Spleen (tissue), 11 donors: ENCODE measurements around the gene ADAMTSL1. TPM values are rescaled to one million over a fixed set of nuclear protein-coding genes. Genes with fewer than 3 reads are reported as not detected.

ENCODE experiments used
- DNase-seq: peaks from one replicate; pipeline ENCODE4 v3.0.0-alpha.2; 2020
- H3K27ac ChIP-seq, 8 donors: fragments of 200-600 bp; sonication (generic) in 7 of 8; 1 replicate in 4 of 8; 2 replicates in 4 of 8; pipeline versions ENCODE4 v1.5.0 to v1.8.0; 2016 to 2021; ENCODE audit warnings: inconsistent platforms in 4 of 8, mild to moderate bottlenecking in 4 of 8, moderate library complexity in 1 of 8
- H3K27me3 ChIP-seq, 7 donors: fragments of 200-600 bp; sonication (generic) in 6 of 7; replicated peaks in 1 of 7; 1 replicate in 4 of 7; 2 replicates in 3 of 7; pipeline versions ENCODE4 v1.5.0 to v1.8.0; 2016 to 2021; ENCODE audit warnings: inconsistent platforms in 3 of 7, mild to moderate bottlenecking in 1 of 7
- H3K36me3 ChIP-seq, 6 donors: fragments of 200-600 bp; sonication (generic) in 5 of 6; 1 replicate in 4 of 6; 2 replicates in 2 of 6; pipeline versions ENCODE4 v1.5.0 to v1.8.0; 2016 to 2021; ENCODE audit warnings: inconsistent platforms in 2 of 6
- H3K4me1 ChIP-seq, 6 donors: fragments of 200-600 bp; sonication (generic) in 5 of 6; 1 replicate in 3 of 6; 2 replicates in 3 of 6; pipeline versions ENCODE4 v1.5.0 to v1.8.0; 2016 to 2021; ENCODE audit warnings: inconsistent platforms in 3 of 6
- H3K4me3 ChIP-seq, 8 donors: fragments of 200-600 bp; sonication (generic) in 7 of 8; 1 replicate in 4 of 8; 2 replicates in 4 of 8; pipeline versions ENCODE4 v1.5.0 to v1.8.0; 2016 to 2021; ENCODE audit warnings: inconsistent platforms in 4 of 8, mild to moderate bottlenecking in 4 of 8, moderate library complexity in 2 of 8
- H3K9me3 ChIP-seq, 8 donors: fragments of 200-600 bp; sonication (generic) in 7 of 8; 1 replicate in 4 of 8; 2 replicates in 4 of 8; pipeline versions ENCODE4 v1.5.0 to v1.8.0; 2016 to 2021; ENCODE audit warnings: inconsistent platforms in 4 of 8
- POLR2A ChIP-seq, 3 donors: fragments of 450-650 bp; IDR thresholded peaks; one replicate each; pipeline ENCODE4 v1.5.1; 2017; ENCODE audit warnings: antibody characterized with exemption in 3 of 3, mild to moderate bottlenecking in 1 of 3
- POLR2AphosphoS5 ChIP-seq, 3 donors: sonication (generic); formaldehyde crosslinking; IDR thresholded peaks; one replicate each; pipeline ENCODE4 v1.5.1; 2017; ENCODE audit warnings: antibody characterized with exemption in 3 of 3
- WGBS, 5 donors: extraction: QIAGEN DNeasy Blood & Tissue Kit in 3 of 5; methylation state at CpG; one replicate each; pipeline versions ENCODE4 v1.1.5 to v1.1.7; 2013 to 2018; 5-methylcytosine and 5-hydroxymethylcytosine counted together
- intact Hi-C: fragments of 100-400 bp; cut with DNase I; formaldehyde crosslinking; loops from one replicate; pipeline ENCODE4 v1.15.0; 2023; ENCODE audit warnings: low total_unique reads
- polyA plus RNA-seq, 3 donors: library from polyadenylated mRNA; stranded (reverse); fragments of 200-250 nt; gene quantifications; one replicate each; pipeline ENCODE4 v1.2.1, GENCODE V29; 2013
- total RNA-seq, 7 donors: library from RNA; depleted of rRNA in 3 of 7; stranded (reverse); fragments of >200 nt in 3 of 7; fragmentation: NEBNext Ultra II Directional in 4 of 7; extraction: Animal tissue kit (Norgen Biotek cat#: 25700) in 4 of 7; gene quantifications; one replicate each; pipeline versions ENCODE4 v1.1.0 to v1.2.1, GENCODE V29; 2016 to 2021
- TF ChIP-seq, protein P1 (sequence below), 11 experiments: fragments of 200-600 bp in 7 of 11; fragments of 450-650 bp in 4 of 11; sonication (generic) in 4 of 11; IDR thresholded peaks in 8 of 11; conservative IDR thresholded peaks in 3 of 11; 1 replicate in 7 of 11; 2 replicates in 4 of 11; pipeline versions ENCODE4 v1.4.0 to v1.8.0; 2016 to 2021; ENCODE audit warnings: antibody characterized with exemption in 11 of 11, inconsistent platforms in 4 of 11, mild to moderate bottlenecking in 1 of 11
- donor health status: healthy with polysubstance abuse.
- donor health status: DM: no; HTN: no; CAD: no; lungs with moderate emphysema.
- donor health status: DM: no; HTN: no; CAD: no.
- donor health status: Bipolar disorder and iron deficiency.
- donor health status: healthy.
- donor health status: DM: no; HTN: no; CAD: no.
- donor health status: DM: yes; HTN: yes; CAD: no.

ADAMTSL1 gene
- total and polyA plus RNA-seq, 10 donors = 0.35 to 5.3 (median 2.2) TPM

DNA sequence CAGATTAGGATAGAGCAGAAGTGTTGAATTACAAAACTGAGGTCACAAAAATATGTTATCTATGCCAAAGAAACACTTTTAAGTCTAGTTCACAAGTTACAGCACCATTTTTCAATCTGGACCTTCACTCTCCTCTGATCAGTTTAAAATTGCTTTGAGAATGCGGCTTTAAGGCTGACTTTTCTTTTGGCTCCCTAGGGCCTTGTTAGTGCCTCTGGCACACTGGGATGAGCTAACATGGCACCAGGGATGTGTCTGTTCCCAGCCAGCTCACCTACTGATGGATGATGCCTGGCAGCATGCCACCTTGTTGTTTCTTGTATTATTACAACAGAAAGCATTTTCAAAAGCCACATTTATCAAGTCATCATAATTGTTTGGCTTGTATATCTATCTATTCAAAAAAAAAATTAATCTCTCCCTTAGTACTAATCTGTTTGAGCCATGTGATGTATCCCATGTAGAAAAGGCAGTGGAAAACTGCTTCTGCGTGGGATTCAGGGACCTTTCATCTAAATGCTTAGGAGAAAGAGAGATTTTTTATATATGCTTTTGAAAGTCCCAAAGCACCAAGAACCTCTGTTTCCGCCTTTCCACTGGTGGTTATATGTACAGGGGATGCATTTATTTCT lies 46.6 kb downstream of the ADAMTSL1 start:
- DNase-seq = no peak
- 75 to 87% (median 84%) methylated on average over 3 of the region's 3 CpGs for WGBS, 5 donors
- no peaks in the 10 kb centered on the region for H3K27me3 ChIP-seq

DNA sequence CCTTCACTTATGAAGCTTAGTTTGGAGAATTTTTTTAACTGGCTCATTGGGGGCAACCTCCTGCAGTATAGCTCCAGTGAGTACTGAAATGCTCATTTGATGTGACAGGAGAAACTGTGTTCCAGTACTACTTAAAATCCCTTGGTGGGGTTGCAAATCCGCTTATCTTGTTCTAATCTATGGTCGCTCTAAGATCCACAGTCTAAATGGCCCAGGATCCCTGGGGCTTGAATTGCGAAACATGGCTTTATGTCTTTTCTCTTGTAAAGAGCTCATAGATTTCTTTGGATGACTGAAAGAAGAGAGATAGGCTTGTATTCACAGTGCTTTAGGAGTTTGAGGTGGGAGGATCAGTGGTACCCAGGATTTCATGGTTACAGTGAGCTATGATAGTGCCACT lies 52.7 kb downstream of the ADAMTSL1 start:
- WGBS, 5 donors = 86 to 96% (median 92%) methylated on average over 3 of the region's 3 CpGs
- peaks cover 0 to 7% (median 0%) of the 10 kb centered on the region in 8 donors for H3K9me3 ChIP-seq
- intact Hi-C loops = no loop called here
- DNase-seq = no peak
- no peaks in the 10 kb centered on the region for H3K36me3 ChIP-seq
- no peaks in the 10 kb centered on the region for H3K4me1 ChIP-seq
- H3K27me3 ChIP-seq = no peaks in the 10 kb centered on the region
- TF ChIP-seq POLR2A (IDR thresholded peaks at IDR 0.05) = no peak
- TF ChIP-seq POLR2AphosphoS5 (IDR thresholded peaks at IDR 0.05) = no peak
- H3K4me3 ChIP-seq = no peak overlapping the region
- H3K27ac ChIP-seq = no peak overlapping the region

More for the DNA sequence above, 46.6 kb downstream of the ADAMTSL1 start:
- Histone ChIP-seq H3K9me3 (peaks cover 0 to 9% (median 0%) of the 10 kb centered on the region in 8 donors), H3K4me1 (no peaks in the 10 kb centered on the region), H3K27ac (no peak overlapping the region), H3K36me3 (no peaks in the 10 kb centered on the region), H3K4me3 (no peak overlapping the region)
- intact Hi-C loops = no loop called here
- TF ChIP-seq POLR2A (IDR thresholded peaks at IDR 0.05) = no peak
- no peak for TF ChIP-seq POLR2AphosphoS5 (IDR thresholded peaks at IDR 0.05)
- TF ChIP-seq, protein P1, sequence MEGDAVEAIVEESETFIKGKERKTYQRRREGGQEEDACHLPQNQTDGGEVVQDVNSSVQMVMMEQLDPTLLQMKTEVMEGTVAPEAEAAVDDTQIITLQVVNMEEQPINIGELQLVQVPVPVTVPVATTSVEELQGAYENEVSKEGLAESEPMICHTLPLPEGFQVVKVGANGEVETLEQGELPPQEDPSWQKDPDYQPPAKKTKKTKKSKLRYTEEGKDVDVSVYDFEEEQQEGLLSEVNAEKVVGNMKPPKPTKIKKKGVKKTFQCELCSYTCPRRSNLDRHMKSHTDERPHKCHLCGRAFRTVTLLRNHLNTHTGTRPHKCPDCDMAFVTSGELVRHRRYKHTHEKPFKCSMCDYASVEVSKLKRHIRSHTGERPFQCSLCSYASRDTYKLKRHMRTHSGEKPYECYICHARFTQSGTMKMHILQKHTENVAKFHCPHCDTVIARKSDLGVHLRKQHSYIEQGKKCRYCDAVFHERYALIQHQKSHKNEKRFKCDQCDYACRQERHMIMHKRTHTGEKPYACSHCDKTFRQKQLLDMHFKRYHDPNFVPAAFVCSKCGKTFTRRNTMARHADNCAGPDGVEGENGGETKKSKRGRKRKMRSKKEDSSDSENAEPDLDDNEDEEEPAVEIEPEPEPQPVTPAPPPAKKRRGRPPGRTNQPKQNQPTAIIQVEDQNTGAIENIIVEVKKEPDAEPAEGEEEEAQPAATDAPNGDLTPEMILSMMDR (IDR thresholded peaks at IDR 0.05 in 8 of 11, conservative IDR thresholded peaks at IDR 0.05 in 3 of 11) = no peak

DNA sequence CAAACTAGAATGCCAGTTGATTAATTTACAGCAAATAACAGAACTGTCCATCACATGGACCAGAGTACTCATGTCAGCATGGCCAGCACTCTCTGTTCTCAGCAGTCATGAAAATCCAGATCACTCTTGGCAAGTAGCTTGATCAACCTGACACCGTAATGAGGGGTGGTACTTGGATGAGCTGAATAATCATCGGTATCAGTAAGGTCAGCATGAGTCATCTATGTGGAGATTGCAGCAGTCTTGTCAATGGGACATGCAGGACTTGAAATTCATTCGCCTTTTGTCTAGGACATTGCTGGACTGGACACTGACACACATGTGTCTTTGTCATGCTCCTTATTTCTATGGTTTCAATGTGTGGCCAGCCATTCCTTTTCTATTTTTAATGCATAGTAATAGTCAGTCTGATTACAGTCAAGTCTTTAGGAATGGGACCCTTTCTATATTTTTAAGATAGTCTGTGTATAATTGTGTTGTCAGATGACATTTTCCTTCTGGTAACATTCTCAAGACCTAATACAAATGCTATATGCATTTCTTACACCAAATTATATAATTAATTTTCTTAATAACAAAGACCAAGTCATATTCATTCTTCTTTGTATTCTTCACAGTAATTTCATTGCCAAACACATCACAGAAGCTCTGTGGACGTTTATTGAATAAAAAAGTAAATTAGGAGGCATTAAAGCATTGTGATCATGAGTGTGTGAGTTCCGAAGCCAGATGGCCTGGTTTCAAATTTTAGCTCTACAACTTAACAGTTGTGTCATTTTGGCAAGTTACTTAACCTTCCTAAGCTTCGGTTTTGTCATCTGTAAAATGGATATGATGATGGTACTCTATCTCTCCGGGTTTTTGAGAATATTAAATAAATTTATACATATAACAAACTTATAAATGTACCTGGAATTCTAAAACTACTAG lies 57.4 kb downstream of the ADAMTSL1 start:
- Histone ChIP-seq H3K4me1 (no peaks in the 10 kb centered on the region), H3K27me3 (no peaks in the 10 kb centered on the region), H3K4me3 (no peak overlapping the region), H3K36me3 (no peaks in the 10 kb centered on the region), H3K9me3 (peaks cover 5 to 34% (median 29%) of the 10 kb centered on the region in 8 donors), H3K27ac (no peak overlapping the region)
- no peak for TF ChIP-seq POLR2AphosphoS5 (IDR thresholded peaks at IDR 0.05)
- TF ChIP-seq, protein P1 (IDR thresholded peaks at IDR 0.05 in 8 of 11, conservative IDR thresholded peaks at IDR 0.05 in 3 of 11) = no peak
- no peak for TF ChIP-seq POLR2A (IDR thresholded peaks at IDR 0.05)
- intact Hi-C loops = no loop called here
- 74 to 84% (median 78%) methylated on average over 7 of the region's 7 CpGs for WGBS, 5 donors
- DNase-seq = no peak

DNA sequence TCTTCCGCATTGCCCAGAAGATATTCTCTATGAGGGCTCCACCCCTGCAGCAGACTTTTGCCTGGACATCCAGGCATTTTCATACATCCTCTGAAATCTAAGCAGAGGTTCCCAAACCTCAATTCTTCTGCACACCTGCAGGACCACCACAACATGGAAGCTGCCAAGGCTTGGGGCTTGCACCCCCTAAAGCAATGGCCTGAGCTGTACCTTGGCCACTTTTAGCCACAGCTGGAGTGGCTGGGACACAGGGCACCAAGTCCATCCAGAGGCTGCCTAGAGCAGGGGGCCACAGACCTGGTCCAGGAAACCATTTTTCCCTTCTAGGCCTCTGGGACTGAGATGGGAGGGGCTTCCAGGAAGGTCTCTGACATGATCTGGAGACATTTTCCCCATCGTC lies 60.7 kb downstream of the ADAMTSL1 start:
- Histone ChIP-seq H3K9me3 (peaks cover 5 to 45% (median 33%) of the 10 kb centered on the region in 8 donors), H3K4me1 (no peaks in the 10 kb centered on the region), H3K27me3 (no peaks in the 10 kb centered on the region), H3K4me3 (no peak overlapping the region), H3K27ac (no peak overlapping the region), H3K36me3 (no peaks in the 10 kb centered on the region)
- TF ChIP-seq POLR2AphosphoS5 (IDR thresholded peaks at IDR 0.05) (no peak), POLR2A (IDR thresholded peaks at IDR 0.05) (no peak)
- TF ChIP-seq, protein P1 (IDR thresholded peaks at IDR 0.05 in 8 of 11, conservative IDR thresholded peaks at IDR 0.05 in 3 of 11) = no peak
- DNase-seq = no peak
- intact Hi-C loops = no loop called here
- 89 to 95% (median 93%) methylated on average over 2 of the region's 2 CpGs for WGBS, 5 donors
